NCI-H345 treated with DMSO at 0.1 percent for 48 hours (cell line): ENCODE results near the gene LRRC43.
"Not testable (repeated sequence)": the region's sequence is repeated elsewhere in the genome, so short reads cannot be mapped to it uniquely, and the experiment has no call there.

Experiments used
- DNase-seq: peaks from one replicate; lab custom pipeline; 2025; ENCODE audit not compliant: unreplicated experiment; lab: John Stamatoyannopoulos, UW

The LRRC43 gene

GRCh38 chr12:122152754-122153153 is 30.2 kb upstream of the LRRC43 start:
- no peak for DNase-seq

- DNase-seq: no peak
Measured at GRCh38 chr12:122155705-122156104, 27.2 kb upstream of the LRRC43 start.

DNA sequence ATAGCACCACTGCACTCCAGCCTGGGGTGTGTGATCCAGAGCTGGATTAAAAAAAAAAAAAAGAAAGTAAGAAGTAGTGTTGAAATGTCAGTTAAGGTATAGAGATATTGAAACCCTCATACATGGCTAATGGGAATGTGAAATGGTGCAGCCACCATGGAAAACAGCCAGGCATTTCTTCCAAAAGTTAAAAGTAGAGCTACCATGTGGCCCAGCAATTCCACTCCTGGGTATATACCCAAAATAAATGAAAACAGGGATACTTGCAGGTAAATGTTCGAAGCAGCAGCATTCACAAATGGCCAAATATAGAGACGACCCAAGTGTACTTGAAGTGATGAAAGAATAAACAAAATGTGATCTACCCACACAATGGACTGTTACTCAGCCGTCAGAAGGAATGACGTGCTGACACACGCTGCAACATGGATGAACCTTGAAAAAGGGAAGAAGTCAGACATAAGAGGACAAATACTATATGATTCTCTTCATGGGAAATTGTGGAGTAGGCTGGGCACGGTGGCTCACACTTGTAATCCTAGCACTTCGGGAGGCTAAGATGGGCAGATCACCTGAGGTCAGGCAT is 24.1 kb upstream of the LRRC43 start:
- DNase-seq: no peak

GRCh38 chr12:122159882-122160281 is 23.0 kb upstream of the LRRC43 start:
- no peak for DNase-seq

DNA sequence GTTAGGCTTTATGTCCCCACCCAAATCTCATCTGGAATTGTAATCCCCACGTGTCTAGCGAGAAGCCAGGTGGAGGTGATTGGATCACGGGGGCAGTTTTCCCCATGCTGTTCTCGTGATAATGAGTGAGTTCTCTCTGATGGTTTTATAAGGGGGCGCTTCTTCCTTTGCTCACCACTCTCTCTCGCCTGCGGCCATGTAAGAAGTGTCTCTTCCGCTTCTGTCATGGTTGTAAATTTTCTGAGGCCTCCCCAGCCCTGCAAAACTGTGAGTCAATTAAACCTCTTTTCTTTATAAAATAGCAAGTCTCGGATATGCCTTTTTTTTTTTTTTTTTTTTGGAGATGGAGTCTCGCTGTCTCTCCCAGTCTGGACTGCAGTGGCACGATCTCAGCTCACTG is 22.2 kb upstream of the LRRC43 start:
- no peak for DNase-seq

- DNase-seq: no peak
Measured at GRCh38 chr12:122161682-122162081, 21.2 kb upstream of the LRRC43 start.

- no peak for DNase-seq
Measured at GRCh38 chr12:122162976-122163375, 19.9 kb upstream of the LRRC43 start.

DNA sequence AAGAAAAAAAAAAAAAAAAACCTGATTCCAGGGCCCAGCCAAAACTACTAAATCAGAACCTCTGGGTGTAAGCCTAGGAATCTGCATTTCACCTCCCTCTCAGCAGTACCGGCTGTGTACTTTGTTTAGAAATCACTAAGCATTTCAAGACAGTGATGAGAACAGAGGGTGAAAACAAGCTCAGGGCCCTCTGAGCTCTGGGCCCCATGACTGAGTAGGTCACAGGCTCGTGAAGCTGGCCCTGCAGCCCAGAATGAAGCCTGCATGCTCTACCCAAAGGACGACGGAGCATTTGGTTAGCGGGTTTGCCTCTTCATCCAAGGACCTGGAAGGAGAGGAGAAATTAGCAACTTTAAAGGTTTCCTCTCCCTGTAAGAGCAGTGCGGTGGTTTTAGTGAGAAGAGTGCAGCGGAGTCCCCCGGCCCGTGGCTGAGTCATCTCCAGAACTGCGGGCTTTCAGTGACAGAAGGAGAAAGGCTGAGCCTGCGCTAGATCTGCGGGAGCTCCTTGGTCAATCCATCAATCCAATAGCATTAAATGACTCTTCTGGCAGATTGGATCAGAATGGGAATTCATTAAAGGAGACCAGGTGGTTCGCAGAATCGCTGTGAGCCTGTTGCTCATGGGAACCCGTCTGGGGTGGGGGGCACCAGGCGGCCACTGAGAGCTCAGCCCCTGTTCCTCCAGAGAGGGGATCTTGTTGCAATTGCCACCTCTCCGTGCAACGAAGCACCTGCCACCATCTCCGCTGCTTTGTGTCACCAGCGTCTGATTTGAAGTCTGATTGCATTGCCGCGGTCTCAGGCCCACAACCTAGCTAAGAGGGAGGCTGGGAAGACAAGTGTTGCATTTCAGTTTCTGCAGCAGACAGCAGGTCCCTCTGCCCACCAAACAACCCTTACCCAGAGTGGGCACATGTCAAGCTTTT is 16.2 kb upstream of the LRRC43 start:
- no peak for DNase-seq

DNA sequence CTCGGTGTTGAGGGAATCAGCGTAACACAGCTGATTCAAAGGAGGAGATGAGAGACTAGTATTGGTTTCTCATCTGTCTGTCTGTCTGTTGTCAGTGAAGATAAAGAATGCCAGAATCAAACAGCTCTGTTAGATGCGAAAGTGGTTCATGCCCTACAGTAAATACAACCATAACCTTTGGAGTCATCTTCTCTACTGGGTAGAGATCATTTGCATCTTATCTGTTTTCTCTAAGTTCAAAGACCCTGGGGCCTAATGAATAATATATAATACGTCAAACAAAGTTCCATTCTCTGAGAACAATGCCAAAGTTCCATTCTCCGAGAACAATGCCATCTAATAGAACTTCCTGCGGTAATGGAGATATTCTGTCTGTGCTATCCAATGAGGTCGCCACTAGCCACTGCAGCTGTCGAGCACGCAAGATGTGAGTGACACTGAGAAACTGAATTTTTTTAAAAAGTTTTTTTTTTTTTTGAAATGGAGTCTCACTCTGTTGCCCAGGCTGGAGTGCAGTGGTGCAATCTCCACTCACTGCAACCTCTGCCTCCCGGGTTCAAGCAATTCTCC is 15.5 kb upstream of the LRRC43 start:
- no peak for DNase-seq

DNA sequence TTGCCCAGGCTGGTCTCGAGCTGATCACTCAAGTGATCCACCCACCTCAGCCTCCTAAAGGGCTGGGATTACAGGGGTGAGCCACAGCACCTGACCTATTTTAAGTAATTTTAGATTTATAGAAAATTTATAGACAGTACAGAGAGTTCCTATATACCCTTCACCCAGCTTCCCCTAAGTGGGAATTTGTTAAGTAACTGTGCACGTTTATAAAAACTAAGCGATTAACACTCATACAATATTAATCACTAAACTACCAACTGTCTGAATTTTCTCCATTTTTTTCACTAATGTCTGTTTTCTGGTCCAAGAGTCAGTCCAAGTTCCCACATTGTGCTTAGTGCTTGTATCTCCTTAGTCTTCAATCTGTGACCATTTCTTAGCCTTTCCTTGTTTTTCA is 14.4 kb upstream of the LRRC43 start:
- no peak for DNase-seq

GRCh38 chr12:122171399-122171798 is 11.5 kb upstream of the LRRC43 start:
- DNase-seq: no peak

GRCh38 chr12:122172262-122172939 is 10.5 kb upstream of the LRRC43 start:
- no peak for DNase-seq

GRCh38 chr12:122174155-122174845 is 8.6 kb upstream of the LRRC43 start, which contains the start of gene IL31:
Gene IL31, minus strand, starts transcription at chr12:122174221. Its CDS starts 49 bp downstream, at chr12:122174172.
- no peak for DNase-seq

GRCh38 chr12:122176473-122176872 is 6.5 kb upstream of the LRRC43 start:
- DNase-seq: not testable (repeated sequence)

- DNase-seq: no peak
Measured at GRCh38 chr12:122183588-122183940, 641 bp downstream of the LRRC43 start.

DNA sequence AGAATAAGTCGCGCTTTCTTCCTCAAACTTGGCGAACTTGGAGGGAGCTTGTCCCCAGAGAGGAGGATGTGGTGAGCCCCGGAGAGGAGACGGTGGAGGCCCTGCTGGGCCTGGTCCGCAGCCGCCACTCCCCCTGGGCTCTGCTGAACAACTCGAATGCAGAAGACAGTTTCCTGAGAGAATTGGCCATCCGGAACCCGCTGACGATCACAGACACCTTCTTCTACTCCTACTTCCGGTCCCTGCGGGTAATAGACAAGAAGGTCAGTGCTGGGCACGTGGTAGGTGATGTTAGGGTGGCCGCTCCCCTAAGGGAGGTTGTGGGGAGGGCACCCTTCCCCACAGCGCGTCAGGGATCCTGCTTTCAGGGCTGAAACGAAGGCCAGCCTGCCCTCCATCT is 1.6 kb downstream of the LRRC43 start:
- no peak for DNase-seq

GRCh38 chr12:122185079-122185478 is 2.2 kb downstream of the LRRC43 start:
- DNase-seq: no peak

- DNase-seq: no peak
Measured at GRCh38 chr12:122185494-122186082, 2.7 kb downstream of the LRRC43 start.

DNA sequence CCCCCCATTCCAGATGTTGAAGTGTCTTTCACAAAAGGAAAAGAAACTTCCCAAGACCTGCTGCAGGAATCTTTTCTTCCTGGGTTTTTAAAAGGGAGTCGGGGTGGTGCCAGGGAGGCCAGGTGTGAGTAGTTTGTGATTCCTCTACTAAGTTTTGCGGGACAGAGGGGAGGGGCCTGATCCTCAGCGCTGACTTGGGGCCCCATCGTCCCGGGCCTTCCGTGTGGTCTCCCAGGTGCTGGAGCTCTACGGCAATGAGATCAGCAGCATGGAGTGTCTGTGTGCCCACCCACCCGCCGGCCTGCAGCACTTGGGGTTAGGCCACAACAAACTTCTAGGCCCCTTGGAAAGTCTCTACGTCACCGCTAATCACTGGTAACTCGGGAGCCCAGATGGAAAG is 4.5 kb downstream of the LRRC43 start:
- no peak for DNase-seq

DNA sequence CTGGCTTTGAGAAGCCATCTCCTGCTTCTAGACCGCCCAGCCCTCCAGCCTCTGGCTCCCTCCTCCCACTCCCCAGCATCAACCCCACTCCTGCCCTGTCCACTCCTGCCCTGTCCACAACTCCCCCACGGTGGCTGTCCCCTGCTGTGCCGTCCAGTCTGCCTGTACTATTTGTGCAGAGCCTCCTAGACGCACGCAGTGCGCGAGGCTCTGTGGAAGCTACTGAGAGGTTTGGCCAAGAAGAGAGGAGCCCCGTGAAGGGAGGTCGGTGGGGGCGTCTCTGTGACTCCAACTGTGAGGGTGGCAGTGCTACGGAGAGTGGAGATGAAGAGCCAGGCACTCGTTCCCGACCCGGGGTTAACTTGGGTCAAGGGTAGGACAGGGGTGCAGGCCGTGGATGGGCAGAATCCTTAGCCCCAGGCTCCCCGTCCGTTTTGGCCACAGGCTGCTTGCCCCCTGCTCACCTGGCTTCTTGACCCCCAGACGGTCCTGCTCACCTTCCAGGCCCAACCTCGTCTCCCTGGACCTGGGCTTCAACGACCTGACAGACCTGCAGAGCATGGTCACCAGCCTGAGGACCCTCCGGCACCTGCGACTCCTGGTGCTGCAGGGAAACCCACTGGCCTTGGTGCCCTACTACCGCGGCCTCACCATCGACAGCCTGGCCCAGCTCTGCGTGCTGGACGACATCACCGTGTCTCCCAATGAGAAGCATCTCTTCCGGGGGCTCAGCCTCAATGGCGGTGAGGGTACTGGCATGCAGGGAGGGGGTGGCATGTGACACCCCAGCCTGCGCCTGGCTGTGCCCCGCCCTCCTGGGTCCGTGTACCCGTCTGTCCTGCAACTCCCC is 6.9 kb downstream of the LRRC43 start:
- DNase-seq: no peak
